ENCODE results near the gene TRIAP1.
A peak's percentile ranks its signal among the peaks of the same experiment; 100 is the strongest.
"Not testable (repeated sequence)": the region's sequence is repeated elsewhere in the genome, so short reads cannot be mapped to it uniquely, and the experiment has no call there.

Gene TRIAP1

GRCh38 chr12:120445911-120446843 is at the start of gene TRIAP1, which contains the start of gene GATC:
Gene TRIAP1, minus strand, starts transcription at chr12:120446384. Its CDS starts 12 bp downstream, at chr12:120446372.
Gene GATC, plus strand, starts transcription at chr12:120446444. Its CDS starts 37 bp downstream, at chr12:120446481.
- peak in 1 of 2 experiments; percentile 44 for DNase-seq (ENCODE audit: low read depth in 2 of 2)

DNA sequence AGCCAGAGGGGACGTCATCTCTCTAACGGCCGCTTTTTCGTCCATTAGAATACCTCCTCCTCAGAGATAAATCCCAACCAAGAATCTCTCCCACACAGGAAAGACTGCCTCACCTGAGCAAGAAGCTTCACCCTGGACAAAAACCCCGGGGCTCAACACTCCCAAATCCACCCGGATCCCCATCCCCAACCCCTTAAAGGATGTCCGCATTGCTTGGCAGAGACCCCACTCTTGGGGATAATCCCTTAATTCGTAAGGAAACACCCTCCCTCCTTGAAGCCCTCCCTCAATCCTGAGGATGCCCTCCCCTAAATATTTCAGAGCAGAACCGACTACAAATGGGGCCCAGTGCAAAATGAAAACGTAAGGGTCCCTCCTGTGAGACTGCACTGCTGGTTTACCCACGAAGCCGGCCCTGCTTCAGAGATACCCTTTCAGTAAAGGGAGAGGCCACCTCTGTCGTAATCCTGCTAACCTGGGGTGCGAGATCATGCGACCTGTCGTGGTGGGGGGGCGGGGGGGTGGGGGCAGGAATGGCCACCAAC is 49.1 kb upstream of the TRIAP1 start:
- DNase-seq (ENCODE audit: low read depth in 2 of 2): no peak

GRCh38 chr12:120490833-120491512 is 44.8 kb upstream of the TRIAP1 start:
- no peak for DNase-seq (ENCODE audit: low read depth in 2 of 2)

DNA sequence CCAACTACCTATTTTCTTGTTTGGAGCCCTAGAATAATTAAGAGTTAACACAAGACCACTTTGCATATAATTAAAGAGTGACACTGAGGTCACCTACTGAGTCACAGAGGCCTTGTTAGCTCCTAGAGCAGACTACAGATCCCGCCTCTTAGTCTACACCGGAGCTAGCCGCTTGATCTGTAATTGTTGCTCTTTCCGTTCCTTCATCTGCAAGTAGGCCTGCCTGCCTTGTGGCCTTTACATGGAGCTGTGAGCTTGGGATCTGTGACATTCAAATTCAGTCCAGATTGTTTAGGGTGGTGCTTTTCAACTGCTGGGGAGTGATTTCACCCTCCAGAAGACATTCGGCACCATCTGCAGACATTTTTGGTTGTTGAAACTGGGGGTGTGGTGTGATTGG is 44.1 kb upstream of the TRIAP1 start:
- no peak for DNase-seq (ENCODE audit: low read depth in 2 of 2)

DNA sequence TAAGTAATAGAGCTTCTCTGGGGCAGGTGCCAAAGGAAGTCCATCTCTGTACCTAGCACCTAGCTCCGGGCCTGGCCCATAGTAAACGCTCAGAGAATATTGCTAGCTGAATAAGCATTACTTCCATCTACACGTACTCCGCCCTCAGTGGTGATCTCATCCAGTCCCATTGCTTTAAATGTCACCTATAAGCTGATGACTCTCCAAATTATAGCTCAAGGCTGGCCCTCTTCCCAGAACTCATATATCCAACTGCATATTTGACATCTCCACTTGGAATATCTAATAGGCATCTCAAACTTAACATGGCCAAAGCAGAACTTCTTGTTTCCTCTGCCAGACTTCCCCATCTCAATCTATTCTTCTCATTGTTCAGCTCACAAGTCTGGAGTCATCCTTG is 42.8 kb upstream of the TRIAP1 start:
- DNase-seq (ENCODE audit: low read depth in 2 of 2): no peak

GRCh38 chr12:120488057-120488640 is 42.0 kb upstream of the TRIAP1 start:
- no peak for DNase-seq (ENCODE audit: low read depth in 2 of 2)

GRCh38 chr12:120487552-120487951 is 41.4 kb upstream of the TRIAP1 start:
- not testable (repeated sequence) for DNase-seq (ENCODE audit: low read depth in 2 of 2)

DNA sequence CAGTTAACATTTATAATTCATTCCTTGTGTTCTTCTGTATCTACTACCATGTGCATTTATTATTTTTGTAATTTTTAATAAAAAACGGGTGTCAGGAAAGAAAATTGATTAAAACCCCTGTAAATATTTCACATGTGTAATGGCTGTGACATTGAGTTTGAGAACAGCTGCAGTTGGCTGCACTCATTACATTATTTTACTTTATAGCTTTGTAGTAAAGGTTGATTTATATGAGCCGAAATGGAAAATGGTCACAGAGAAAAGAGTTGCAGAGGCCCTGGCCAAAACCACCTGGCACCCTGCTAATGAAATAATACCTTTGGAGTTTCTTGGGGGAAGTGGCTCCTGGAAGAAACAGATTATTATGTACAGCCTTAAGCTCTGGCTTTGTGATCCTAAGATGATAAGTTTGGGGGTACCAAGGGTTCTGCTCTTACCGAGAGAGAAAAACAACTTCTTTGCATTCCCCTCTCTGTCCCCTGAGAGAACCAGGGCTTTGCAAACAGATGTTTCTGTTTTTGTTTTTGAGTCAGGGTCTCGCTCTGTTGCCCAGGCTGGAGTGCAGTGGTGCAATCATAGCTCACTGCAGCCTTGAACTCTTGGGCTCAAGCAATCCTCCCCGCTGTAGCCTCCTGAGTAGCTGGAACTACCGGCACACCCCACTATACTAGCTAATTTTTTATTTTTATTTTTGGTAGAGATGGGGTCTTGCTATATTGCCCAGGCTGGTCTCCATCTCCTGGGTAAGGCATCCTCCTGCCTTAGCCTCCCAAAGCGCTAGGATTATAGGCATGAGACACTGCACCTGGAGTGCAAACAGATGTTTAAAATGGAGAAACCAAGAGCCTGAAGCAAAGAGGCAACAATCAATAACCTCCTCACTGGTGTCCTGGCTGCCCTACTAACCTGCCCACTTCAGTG is 40.0 kb upstream of the TRIAP1 start:
- DNase-seq (ENCODE audit: low read depth in 2 of 2): no peak

GRCh38 chr12:120483621-120484020 is 37.4 kb upstream of the TRIAP1 start:
- DNase-seq (ENCODE audit: low read depth in 2 of 2): no peak

DNA sequence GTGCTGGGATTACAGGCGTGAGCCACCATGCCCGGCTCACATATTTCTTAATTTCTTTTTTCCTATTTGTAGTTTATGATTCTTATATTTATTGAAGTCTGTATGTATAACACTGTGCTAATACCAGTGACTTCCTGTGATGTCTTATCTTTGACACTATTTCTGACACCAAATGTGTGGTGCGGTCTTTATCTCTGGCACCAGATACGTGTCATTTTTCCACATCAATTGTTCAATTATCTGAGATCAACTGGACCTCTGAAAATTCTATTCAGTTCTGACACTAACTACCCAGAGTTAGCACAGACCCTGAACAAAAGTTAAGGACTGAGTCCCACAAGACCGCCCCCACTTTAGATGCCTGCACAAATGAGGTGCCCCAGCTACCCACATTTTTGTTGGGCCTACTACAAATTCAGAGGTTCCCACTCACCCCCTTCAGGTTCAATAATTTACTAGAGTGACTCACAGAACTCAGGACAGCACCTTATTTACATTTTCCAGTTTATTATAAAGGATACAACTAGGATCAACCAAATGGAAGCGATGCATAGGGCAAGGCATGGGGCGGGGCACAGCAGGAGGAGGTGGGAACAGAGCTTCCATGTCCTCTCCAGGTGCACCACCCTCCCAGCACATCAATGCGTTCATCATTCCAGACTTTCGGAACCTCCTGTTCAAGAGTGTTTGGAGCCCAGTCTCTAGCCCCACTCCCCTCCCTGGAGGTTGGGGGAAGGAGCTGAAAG is 35.0 kb upstream of the TRIAP1 start:
- DNase-seq (ENCODE audit: low read depth in 2 of 2): no peak

DNA sequence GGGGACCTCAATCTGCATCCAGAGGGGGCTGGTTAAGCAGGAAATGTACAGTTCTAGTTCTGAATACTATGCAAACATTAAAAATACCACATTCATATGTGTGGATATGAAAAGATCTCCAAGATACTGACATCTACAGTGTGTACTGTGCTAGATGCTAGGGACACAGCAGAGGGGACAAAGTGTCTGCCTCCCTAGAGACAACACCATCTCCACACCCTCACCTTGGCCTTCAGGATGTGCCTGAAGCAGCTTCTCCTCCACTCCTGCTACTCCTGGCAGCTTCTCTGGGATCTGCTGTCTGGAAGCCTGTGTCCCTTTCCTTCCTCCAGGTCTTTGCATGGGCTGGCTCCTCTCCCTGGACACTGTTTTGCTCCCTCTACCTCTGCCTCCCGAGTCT is 34.0 kb upstream of the TRIAP1 start:
- DNase-seq (ENCODE audit: low read depth in 2 of 2): no peak

DNA sequence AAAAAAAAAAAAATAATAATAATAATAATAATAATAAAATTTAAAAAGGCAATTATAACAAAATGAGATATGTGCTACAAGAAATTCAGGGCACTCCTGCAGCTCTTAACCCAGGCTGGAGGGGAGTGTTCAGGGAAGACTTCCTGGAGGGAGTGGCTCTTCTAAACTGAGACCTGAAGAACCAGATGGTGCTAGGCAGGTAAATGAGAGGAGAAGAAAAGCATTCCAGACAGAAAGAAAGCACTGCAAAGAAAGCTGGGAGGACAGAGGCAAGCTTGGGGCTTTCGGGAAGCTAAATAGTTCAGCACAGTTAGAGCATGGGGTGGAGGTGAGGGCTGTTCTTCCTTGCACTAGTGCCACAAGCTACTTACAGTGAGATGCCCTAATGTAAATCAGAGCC is 33.3 kb upstream of the TRIAP1 start:
- DNase-seq (ENCODE audit: low read depth in 2 of 2): no peak

DNA sequence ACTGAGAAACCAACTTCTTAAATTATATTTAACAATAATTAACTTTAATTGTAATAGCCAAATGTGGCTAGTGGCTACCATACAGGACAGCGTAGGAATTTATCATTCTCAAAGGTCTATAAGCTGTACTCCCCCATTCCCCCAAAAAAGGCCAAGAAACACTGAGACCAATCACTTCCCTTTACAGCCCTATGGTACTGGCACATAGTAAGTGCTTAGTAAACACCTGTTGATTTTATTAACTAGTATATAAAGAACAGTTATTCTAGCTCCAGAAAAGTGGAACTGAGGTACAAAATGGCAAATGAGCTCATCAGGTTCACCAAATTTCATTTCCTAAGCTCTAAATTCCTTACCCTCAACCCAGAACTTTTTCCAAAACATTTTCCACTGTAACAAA is 29.5 kb upstream of the TRIAP1 start:
- DNase-seq (ENCODE audit: low read depth in 2 of 2): no peak

DNA sequence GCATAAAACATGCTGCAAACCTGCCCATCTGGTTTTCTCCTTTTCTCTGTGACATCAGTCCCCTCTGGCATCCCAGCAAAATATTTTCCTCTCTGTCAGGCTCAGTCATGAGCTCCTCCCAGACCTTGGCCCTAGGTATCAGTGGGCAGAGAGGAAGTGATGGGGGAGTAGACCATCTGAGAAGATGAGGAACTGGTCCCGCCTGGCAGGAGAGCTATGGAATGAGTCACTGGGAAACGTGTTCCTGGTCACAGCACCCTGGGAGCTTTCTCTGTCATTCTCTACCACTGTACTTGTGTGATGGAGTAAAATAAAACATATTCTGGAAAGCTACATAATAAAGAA is 28.4 kb upstream of the TRIAP1 start:
- DNase-seq (ENCODE audit: low read depth in 2 of 2): no peak

DNA sequence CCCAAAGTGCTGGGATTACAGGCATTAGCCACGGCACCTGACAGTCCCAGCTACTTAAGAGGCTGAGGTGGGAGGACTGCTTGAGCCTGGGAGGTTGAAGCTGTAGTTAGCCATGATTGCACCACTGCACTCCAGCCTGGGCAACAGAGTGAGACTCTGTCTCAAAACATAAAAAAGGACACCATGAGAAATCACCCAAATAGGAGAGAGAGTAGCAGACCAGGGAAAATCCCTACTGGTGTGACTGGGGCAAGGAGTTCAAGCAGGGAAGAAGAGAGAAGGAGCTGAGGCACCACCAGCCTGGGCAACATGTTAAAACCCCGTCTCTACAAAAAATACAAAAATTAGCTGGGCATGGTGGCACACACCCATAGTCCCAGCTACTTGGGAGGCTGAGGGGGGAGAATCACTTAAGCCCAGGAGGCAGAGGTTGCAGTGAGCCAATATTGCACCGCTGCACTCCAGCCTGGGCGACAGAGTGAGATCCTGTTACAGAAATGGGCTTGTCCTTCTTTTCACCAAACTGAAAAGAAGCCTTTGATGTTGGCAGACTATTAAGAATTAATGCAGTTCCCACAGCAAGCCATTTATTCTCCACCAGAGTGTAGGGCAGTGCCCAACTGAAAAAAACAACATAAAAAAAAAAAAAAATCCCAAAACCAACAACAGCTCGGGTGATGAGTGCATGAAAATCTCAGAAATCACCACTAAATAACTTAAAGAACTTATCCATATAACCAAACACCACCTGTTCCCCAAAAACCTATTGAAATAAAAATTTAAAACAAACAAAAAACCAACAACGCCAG is 27.8 kb upstream of the TRIAP1 start:
- DNase-seq (ENCODE audit: low read depth in 2 of 2): no peak

DNA sequence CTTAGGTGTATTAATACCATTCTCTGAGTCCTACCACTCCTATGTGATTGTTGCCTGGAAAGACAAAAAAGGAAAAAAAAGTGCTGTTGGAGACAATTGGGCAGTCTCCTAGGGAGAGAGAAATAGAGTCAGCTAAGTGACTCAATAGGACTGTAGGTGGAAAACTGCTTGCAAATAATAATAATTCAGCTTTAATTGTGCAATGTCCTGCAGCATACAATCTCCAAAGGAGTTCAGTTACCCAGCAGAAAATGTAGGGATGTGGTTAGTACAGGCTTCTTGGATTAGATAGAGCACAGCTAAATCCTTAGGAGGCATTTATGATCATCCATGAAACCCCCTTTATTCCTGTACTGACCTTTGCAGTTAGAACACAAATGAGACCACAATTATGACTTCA is 26.3 kb upstream of the TRIAP1 start:
- DNase-seq (ENCODE audit: low read depth in 2 of 2): no peak

DNA sequence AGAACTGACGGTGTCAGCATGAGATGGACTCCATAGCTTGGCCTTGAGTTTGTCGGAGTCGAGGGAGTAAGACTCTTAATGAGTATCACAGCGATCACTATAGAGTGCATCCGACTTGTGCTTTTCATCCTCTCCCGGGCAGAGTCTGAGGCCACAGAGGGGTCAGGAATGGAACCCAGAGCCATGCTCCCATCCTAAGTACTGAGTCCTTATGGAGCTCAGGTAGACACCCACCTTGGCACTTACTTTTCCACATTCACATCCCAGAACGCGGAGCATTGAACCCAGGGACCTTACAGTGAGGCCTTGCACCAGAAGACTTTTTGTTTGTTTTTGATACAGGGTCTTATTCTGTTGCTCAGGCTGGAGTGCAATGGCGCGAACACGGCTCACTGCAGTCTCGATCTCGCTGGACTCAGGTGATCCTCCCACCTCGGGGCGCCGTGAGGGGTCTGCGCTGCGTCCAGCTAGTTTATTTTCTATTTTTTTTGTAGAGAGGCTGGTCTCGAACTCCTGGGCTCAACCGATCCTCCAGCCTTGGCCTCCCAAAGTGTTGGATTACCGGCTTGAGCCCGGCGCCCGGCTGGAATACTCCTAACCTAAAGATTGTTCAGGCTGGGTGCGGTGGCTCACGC is 24.1 kb upstream of the TRIAP1 start:
- DNase-seq (ENCODE audit: low read depth in 2 of 2): peak in 1 of 2 experiments; percentile 5

- peak; percentile 92 to 93 for DNase-seq (ENCODE audit: low read depth in 2 of 2)
Measured at GRCh38 chr12:120469450-120470149, 23.4 kb upstream of the TRIAP1 start, which contains the start of gene SRSF9. Gene SRSF9, minus strand, starts transcription at chr12:120469748. Its CDS starts 139 bp downstream, at chr12:120469609.
